GM20431 (cell line): ENCODE measurements around the gene CATSPER4.

Experiments
- in situ Hi-C: fragments of 300-500 bp; cut with MseI, MboI; formaldehyde crosslinking; loops from one replicate; pipeline ENCODE4 v1.15.0; 2020; ENCODE audit warnings: low sequenced_read_pairs; ENCODE audit not compliant: unreplicated experiment

The CATSPER4 gene

GRCh38 chr1:26234644-26235370 is 44.4 kb downstream of the CATSPER4 start:
- in situ Hi-C loops: no loop called here

GRCh38 chr1:26237230-26237966 is 47.0 kb downstream of the CATSPER4 start:
- in situ Hi-C loops: no loop called here

- in situ Hi-C loops: no loop called here
Observed at GRCh38 chr1:26239936-26240335, 49.5 kb downstream of the CATSPER4 start.
